T-helper 1 cell treated with Interleukin-12 subunit alpha and Interleukin-12 subunit beta and Interleukin-4 antibody, amounts not matched to agents 30 μg/mL and 1 μg/mL, for 36 hours (primary cell): ENCODE data around the gene TRA2A.
A peak's percentile ranks its signal among the peaks of the same experiment; 100 is the strongest.

Experiments used
- H3K27ac Mint-ChIP-seq: one replicate; pipeline ENCODE4 v1.8.0; 2021; ENCODE audit warnings: mild to moderate bottlenecking, mixed read lengths
- H3K27me3 Mint-ChIP-seq: one replicate; pipeline ENCODE4 v1.8.0; 2021; ENCODE audit warnings: low read depth, mixed read lengths
- H3K36me3 Mint-ChIP-seq: one replicate; pipeline ENCODE4 v1.8.0; 2021; ENCODE audit warnings: low read depth, mixed read lengths
- H3K4me1 Mint-ChIP-seq: one replicate; pipeline ENCODE4 v1.8.0; 2021; ENCODE audit warnings: low read depth, mixed read lengths
- H3K4me3 Mint-ChIP-seq: one replicate; pipeline ENCODE4 v1.8.0; 2021; ENCODE audit warnings: mild to moderate bottlenecking, moderate library complexity, mixed read lengths
- H3K9me3 Mint-ChIP-seq: one replicate; pipeline ENCODE4 v1.8.0; 2021; ENCODE audit warnings: mixed read lengths

Gene TRA2A

DNA sequence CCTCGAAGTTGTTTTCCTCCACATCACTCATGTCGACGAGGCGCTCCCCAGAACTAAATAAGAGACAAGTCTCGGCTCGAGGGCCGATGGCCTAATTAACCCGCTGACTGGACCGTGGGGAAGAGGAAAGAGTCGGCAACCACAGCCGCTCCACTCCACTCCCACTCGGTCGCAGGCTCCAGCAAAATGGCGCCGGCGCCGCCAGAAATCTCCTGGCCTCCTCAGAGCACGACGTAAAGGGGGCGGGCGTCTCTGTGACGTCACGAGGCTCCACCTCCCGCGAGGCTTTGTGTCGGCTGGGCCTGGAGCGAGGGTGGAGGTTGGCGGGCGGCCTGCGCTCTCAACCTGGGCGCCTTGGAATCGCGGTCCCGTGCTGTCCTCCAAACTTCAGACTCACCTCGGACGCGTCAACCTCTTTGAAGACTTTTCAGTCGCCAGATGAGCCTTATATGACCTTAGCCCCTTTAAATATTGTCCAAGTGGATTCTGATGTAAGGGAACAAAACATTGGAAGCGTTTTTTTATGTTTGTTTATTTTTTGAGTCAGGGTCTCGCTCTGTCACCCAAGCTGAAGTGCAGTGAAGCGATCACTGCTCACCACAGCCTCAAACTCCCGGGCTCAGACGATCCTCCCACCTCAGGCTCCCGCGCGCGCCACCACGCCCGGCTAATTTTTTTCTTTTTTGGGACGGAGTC is at the start of gene TRA2A:
TSS of gene TRA2A (minus strand) at position 188 of the 696 bp plus-strand sequence. CDS start at position 31, 157 bp downstream.
- Mint-ChIP-seq H3K27ac (peak within 1 kb of the TSS; percentile 100), H3K4me3 (peak within 1 kb of the TSS; percentile 100), H3K4me1 (peaks cover 32% of the 10 kb centered on the region), H3K36me3 (peaks cover 19% of the 10 kb centered on the region), H3K27me3 (no peaks in the 10 kb centered on the region), H3K9me3 (no peaks in the 10 kb centered on the region)

DNA sequence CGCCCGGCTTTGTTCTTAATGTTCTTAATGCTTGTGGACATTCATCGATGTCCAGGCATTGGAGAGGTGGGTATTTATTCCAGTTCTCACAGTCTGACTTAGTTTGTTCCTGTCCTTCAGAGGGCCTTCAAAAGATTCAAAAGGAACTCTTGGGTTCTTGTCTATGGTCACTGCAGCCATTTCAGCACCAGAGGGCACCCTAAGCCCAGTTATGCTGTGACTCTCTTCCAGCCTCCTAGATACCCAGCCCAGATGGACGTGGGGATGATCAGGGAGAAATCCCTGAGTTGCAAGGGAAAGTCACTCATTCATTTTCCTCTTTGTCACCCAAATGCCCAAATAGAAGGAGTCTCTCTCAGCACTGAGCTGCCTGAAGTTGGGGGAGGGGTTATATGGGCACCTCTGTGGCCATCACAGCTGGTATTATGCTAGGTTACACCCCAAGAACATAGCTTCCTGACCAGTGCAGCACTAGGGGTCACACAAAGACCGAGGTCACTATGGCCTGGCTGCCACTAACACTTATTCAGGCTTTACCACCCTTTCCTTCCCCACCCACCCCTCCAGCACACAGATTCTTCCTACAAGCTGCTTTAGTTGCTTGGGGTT is 38.9 kb upstream of the TRA2A start:
- Mint-ChIP-seq H3K27ac (no peak overlapping the region), H3K4me3 (no peak overlapping the region), H3K36me3 (no peaks in the 10 kb centered on the region), H3K9me3 (no peaks in the 10 kb centered on the region), H3K4me1 (no peaks in the 10 kb centered on the region), H3K27me3 (peaks cover 20% of the 10 kb centered on the region)

DNA sequence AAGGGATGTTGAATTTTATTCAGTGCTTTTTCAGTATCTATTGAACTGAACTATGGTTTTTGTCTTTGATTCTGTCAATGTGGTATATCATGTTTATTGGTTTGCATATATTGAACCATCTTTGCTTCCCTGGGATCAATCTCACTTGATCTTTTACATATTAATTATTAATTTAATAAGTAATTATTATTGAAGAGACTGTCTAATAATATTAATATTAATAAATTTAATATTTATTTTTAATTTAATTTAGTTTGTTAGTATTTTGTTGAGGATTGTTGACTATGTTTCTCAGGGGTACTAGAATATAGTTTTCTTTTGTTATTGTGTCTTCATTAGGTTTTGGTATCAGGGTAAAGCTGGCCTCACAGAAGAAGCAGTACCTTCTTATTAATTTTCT is 26.5 kb upstream of the TRA2A start:
- Mint-ChIP-seq H3K36me3 (no peaks in the 10 kb centered on the region), H3K4me3 (no peak overlapping the region), H3K4me1 (no peaks in the 10 kb centered on the region), H3K27me3 (peaks cover 31% of the 10 kb centered on the region), H3K9me3 (no peaks in the 10 kb centered on the region), H3K27ac (no peak overlapping the region)

DNA sequence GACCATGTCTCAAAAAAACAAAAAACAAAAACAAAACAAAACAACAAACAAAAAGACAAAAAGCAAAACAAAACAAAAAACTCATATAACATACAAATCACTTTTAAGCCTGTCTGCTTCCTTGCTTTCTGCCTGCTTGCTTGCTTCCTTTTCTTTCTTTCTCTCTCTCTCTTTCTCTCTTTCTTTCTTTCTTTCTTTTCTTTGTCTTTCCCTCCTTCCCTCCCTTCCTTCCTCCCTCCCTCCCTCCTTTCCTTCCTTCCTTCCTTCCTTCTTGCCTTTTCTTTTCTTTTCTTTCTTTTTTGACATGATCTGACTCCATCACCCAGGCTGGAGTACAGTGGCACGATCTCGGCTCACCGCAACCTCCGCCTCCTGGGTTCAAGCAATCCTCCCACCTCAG is 15.9 kb upstream of the TRA2A start:
- Mint-ChIP-seq H3K27ac (no peak overlapping the region), H3K27me3 (no peaks in the 10 kb centered on the region), H3K9me3 (no peaks in the 10 kb centered on the region), H3K4me1 (peaks cover 7% of the 10 kb centered on the region), H3K36me3 (no peaks in the 10 kb centered on the region), H3K4me3 (no peak overlapping the region)

DNA sequence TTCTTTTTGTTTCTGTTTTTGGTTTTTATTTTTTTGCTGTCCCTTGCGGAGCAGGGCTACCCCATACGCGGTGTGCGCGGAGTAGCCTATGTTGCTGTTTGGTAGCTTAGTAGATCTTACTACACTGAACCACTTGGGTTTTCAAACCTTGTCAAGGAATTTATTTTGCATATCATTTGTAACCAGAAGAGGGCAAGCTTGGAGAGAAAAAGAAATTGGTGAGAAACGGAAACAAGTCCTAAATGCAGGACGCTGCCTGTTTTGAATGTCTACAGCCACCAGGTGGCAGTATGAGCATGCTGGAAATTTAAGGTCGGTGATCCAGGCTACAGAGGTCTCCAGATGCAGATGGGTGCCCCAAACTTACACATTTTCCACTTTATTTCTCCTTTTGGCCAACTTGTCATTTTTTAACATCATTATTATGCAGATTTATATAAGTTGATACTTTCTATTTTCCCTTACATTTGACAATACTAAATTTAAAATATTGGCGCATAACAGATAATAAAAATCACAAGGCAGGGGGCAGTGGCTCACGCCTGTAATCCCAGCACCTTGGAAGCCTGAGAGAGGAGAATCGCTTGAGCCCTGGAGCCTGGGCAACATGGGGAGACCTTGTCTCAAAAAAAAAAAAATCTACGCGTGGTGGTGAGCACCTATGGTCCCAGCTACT is 15.3 kb upstream of the TRA2A start:
- H3K9me3 Mint-ChIP-seq = no peaks in the 10 kb centered on the region
- H3K4me1 Mint-ChIP-seq = peaks cover 7% of the 10 kb centered on the region
- H3K27ac Mint-ChIP-seq = no peak overlapping the region

DNA sequence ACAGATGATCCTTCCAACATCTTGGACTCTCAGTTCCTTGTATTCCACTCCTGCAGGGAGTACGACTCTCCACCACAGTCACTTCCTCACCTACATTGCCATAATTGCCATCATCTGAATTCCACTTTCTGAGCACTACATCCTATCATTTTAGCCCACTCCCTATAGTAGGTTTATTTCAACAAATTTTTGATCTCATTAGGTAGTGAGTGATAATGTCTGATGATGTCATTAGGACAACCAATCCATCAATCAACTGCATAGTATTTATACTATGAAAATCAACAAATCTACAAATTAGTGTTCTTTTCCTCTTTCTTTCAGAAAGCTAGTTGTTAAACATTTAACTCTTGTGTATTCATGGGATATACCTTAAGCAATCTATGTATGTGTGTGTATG is 13.7 kb upstream of the TRA2A start:
- Mint-ChIP-seq H3K9me3 (no peaks in the 10 kb centered on the region), H3K27ac (no peak overlapping the region), H3K4me3 (no peak overlapping the region), H3K36me3 (peaks cover 2% of the 10 kb centered on the region), H3K4me1 (peaks cover 7% of the 10 kb centered on the region), H3K27me3 (no peaks in the 10 kb centered on the region)

More for the DNA sequence above, 15.3 kb upstream of the TRA2A start:
- no peak overlapping the region for H3K4me3 Mint-ChIP-seq
- H3K27me3 Mint-ChIP-seq = no peaks in the 10 kb centered on the region
- H3K36me3 Mint-ChIP-seq = no peaks in the 10 kb centered on the region

DNA sequence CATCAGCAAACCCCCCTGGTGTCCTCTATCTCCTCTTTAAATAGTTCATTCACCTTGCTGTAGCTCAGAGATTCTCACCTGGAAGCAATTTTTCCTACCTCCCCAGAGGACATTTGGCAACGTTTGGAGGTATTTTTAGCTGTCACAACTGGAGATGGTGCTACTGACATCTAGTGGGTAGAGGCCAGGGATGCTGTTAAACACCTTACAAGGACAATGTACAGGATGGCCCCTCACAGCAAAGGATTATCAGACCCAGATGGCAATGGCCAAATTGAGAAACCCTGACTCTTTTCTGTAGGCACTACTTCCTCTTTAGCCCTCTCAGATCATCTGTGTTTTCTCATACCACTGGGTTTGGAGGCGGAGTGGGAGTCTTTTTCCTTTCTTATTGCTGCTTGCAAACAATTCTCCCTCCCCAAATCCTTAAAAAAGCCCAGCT is 13.2 kb upstream of the TRA2A start:
- peaks cover 3% of the 10 kb centered on the region for H3K36me3 Mint-ChIP-seq
- H3K27me3 Mint-ChIP-seq = no peaks in the 10 kb centered on the region
- no peaks in the 10 kb centered on the region for H3K9me3 Mint-ChIP-seq
- no peak overlapping the region for H3K27ac Mint-ChIP-seq
- H3K4me3 Mint-ChIP-seq = no peak overlapping the region
- H3K4me1 Mint-ChIP-seq = peaks cover 11% of the 10 kb centered on the region

DNA sequence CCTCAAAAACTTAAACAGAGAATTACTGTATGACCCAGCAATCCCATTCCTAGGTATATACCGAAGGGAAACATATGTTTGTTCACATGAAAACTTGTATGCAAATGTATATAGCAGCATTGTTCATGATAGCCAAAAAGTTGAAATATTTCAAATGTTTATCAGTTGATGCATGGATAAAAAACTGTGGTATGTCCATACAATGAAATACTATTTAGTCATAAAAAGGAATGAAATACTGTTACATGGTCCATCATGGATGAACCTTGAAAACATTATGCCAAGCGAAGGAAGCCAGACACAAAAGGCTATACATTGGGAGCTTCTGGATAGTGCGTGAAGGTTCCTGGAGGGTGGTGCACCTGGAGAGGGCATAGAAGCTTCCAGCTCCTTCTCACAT is 11.0 kb upstream of the TRA2A start:
- no peaks in the 10 kb centered on the region for H3K9me3 Mint-ChIP-seq
- H3K27me3 Mint-ChIP-seq = no peaks in the 10 kb centered on the region
- no peak overlapping the region for H3K27ac Mint-ChIP-seq
- H3K36me3 Mint-ChIP-seq = peaks cover 3% of the 10 kb centered on the region
- H3K4me1 Mint-ChIP-seq = peaks cover 19% of the 10 kb centered on the region
- H3K4me3 Mint-ChIP-seq = no peak overlapping the region

DNA sequence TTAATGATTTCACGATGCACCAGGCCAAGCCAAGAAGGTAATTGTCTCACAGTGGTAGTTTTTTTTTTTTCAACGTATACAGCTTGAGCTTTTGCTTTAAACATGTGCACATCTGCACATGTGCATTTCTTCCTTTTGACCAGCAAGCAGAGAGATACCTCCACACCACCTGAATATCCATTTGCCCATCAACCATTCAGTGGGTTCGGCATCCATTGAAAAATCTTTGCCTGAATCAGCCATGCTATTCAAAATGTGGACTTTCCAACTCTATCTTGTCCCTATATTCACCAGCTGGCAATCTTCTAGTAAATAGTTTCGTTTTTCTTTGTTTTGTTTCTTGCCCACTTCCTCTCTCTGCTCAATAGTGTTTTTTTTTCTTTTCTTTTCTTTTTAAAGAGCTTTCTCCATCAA is 7.7 kb upstream of the TRA2A start:
- peaks cover 14% of the 10 kb centered on the region for H3K4me1 Mint-ChIP-seq
- no peaks in the 10 kb centered on the region for H3K27me3 Mint-ChIP-seq
- peak overlapping the region; percentile 65 for H3K4me3 Mint-ChIP-seq
- no peaks in the 10 kb centered on the region for H3K9me3 Mint-ChIP-seq
- peak overlapping the region; percentile 78 for H3K27ac Mint-ChIP-seq
- H3K36me3 Mint-ChIP-seq = peaks cover 3% of the 10 kb centered on the region

DNA sequence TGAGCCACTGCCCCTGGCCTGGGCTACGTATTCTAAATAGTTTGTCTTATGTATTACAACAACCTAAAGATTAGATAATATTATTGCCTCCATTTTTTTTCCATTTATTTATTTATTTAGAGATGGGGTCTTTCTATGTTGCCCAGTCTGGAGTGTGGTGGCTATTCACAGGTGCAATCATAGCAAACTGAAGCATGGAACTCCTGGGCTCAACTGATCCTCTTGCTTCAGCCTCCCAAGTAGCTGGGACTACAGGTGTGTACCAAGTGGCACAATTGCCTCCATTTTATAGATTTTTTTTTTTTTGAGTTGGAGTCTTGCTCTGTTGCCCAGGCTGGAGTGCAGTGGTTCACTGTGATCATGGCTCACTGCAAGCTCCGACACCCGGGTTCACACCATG is 6.5 kb upstream of the TRA2A start:
- Mint-ChIP-seq H3K36me3 (peaks cover 3% of the 10 kb centered on the region), H3K4me3 (no peak overlapping the region), H3K27me3 (no peaks in the 10 kb centered on the region), H3K9me3 (no peaks in the 10 kb centered on the region), H3K27ac (no peak overlapping the region), H3K4me1 (peaks cover 14% of the 10 kb centered on the region)

DNA sequence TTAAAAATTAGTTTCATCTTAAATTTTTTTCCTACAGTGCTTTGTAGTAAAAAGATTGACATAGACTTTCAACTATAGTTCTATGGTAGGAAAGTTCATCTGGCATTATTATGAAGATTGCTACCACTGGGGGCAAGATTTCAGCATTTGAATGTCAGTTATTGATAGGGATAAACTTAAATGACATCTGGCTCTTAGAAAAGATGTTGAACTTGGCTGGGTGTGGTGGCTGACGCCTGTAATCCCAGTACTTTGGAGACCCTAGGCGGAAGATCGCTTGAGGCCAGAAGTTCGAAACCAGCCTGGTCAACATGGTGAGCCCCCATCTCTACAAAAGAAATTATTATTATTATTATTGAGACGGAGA is 1.4 kb upstream of the TRA2A start:
- H3K36me3 Mint-ChIP-seq = peaks cover 17% of the 10 kb centered on the region
- H3K4me1 Mint-ChIP-seq = peaks cover 25% of the 10 kb centered on the region
- no peaks in the 10 kb centered on the region for H3K27me3 Mint-ChIP-seq
- H3K9me3 Mint-ChIP-seq = no peaks in the 10 kb centered on the region
- H3K27ac Mint-ChIP-seq = peak overlapping the region; percentile 74
- H3K4me3 Mint-ChIP-seq = peak overlapping the region; percentile 56

DNA sequence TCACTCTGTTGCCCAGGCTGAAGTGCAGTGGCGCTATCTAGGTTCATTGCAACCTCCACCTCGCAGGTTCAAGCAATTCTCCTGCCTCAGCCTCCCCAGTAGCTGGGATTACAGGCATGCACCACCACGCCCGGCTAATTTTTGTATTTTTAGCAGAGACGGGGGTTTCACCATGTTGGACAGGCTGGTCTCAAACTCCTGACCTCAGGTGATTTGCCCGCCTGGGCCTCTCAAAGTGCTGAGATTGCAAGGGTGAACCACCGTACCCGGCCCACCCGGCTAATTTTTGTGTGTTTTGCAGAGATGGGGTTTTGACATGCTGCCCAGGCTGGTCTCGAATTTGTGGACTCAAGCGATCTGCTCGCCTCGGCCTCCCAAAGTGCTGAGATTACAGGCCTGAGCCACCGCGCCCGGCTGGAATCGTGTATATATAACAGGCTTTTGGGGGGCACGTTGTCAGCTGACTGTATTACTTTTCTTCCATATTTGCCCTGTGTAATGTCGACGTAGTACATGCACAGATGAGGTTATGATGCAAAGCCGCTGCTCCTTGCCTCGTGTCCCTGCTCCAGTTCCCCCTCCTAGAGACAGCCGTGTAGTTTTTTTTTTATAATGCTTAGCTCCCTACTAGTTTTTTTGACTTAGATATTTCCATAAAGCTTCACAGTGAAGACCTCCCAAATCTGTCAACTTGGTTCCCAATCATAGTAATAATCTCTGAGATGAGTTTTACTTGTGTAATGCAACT is 883 bp upstream of the TRA2A start:
- H3K9me3 Mint-ChIP-seq = no peaks in the 10 kb centered on the region
- H3K36me3 Mint-ChIP-seq = peaks cover 17% of the 10 kb centered on the region
- H3K27ac Mint-ChIP-seq = peak overlapping the region; percentile 100
- peak overlapping the region; percentile 56 for H3K4me3 Mint-ChIP-seq
- peaks cover 26% of the 10 kb centered on the region for H3K4me1 Mint-ChIP-seq
- no peaks in the 10 kb centered on the region for H3K27me3 Mint-ChIP-seq

DNA sequence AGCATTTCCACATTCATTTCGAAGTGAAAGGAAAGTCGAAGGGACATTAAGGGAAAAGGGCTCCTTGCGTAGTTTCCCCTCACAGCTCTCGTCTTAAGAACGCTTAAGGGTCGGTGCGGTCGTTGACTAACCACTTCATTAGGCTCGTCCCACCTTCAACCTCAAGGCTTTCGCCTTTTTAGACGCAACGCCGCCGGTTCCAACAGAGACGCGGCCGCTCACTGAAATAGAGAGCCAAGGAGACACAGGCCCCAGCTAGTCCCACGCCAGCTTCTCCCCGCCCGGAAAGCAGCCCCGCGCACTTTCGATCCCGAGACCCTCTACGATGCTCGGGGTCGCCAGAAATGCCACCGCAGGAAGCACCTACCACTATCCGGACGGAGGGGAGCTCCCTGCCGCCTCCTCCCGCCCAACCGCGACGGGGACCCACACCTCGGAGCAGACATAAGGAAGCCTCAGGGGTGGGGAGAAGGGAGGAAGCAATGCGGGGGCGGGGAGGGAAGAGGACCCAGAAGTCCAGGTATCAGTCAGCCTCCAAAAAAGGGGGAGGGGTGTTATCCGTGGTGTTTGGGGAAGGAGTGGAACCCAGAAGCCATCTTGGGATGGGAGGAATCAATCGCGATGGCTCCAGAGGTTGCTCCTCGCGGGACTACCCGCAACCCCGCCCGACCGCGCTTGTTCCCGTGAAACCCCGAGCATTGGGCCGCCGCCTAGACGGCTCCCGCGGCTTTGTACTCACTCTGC is 559 bp downstream of the TRA2A start:
- H3K27ac Mint-ChIP-seq = peak overlapping the region; percentile 100
- peaks cover 19% of the 10 kb centered on the region for H3K36me3 Mint-ChIP-seq
- H3K4me3 Mint-ChIP-seq = peak overlapping the region; percentile 100
- peaks cover 38% of the 10 kb centered on the region for H3K4me1 Mint-ChIP-seq
- no peaks in the 10 kb centered on the region for H3K9me3 Mint-ChIP-seq
- no peaks in the 10 kb centered on the region for H3K27me3 Mint-ChIP-seq

DNA sequence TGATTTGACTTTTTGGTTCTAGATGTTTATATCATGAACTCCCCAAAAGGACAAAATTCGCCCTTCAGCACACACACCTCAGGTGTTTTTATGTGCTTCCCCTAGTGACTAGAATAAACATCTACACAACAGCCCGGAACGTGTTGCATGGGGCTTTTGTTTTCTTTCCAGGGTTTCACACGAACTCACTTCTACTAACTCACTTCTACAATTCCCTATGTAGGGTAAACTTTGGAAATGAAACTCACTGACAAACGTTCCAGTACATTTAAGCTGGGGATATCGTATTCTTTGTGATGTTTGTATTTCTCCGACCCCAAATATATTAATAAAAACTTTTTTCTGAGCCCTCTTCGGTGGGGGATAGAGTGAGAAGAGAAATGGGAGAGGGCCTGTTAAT is 1.4 kb downstream of the TRA2A start:
- Mint-ChIP-seq H3K9me3 (no peaks in the 10 kb centered on the region), H3K27me3 (no peaks in the 10 kb centered on the region), H3K27ac (peak overlapping the region; percentile 100), H3K4me3 (peak overlapping the region; percentile 100), H3K36me3 (peaks cover 19% of the 10 kb centered on the region), H3K4me1 (peaks cover 44% of the 10 kb centered on the region)
